Measurements from ENCODE around the gene ABCG4.

- no peak for TF ChIP-seq POLR2A (IDR thresholded peaks at IDR 0.05)
- no peak for TF ChIP-seq CTCF (IDR thresholded peaks at IDR 0.05)
Observed at GRCh38 chr11:119149786-119150275, 979 bp downstream of the ABCG4 start.

Data from adrenal gland (tissue), 5 donors.